GM12878 (cell line): ENCODE measurements around the gene ZNF71. TPM values are rescaled to one million over a fixed set of nuclear protein-coding genes. Genes with fewer than 3 reads are reported as not detected.

Experiments
- ATAC-seq: fragments of 200-7000 bp; cut with Tn5 transposase; 3 replicates; pipeline ENCODE4 v1.9.1; 2020; ENCODE audit warnings: mild to moderate bottlenecking, moderate library complexity
- BruUV-seq: library from RNA; stranded (reverse); fragments of 400-500 nt; replicated peaks from 2 replicates; lab custom pipeline; 2021; lab: Mats Ljungman, UMichigan
- CTCF ChIA-PET: fragments of 300-600 bp; sonication (Branson Sonifier 250); formaldehyde crosslinking; extraction: SDS; loops from one replicate; lab custom pipeline; 2021; ENCODE audit warnings: inconsistent platforms; lab: Yijun Ruan, JAX
- POLR2A ChIA-PET: fragments of 350-600 bp; formaldehyde crosslinking; extraction: SDS; loops from one replicate; lab custom pipeline; 2021; ENCODE audit warnings: inconsistent platforms; lab: Charles Lee
- RAD21 ChIA-PET: fragments of 300-600 bp; sonication (Branson Sonifier 250); formaldehyde crosslinking; loops from one replicate; lab custom pipeline; 2023; ENCODE audit warnings: antibody characterized with exemption; ENCODE audit not compliant: unreplicated experiment; lab: Charles Lee
- SMC1A ChIA-PET: fragments of 300-600 bp; sonication (Branson Sonifier 250); formaldehyde crosslinking; loops from one replicate; lab custom pipeline; 2023; ENCODE audit not compliant: unreplicated experiment, uncharacterized antibody; lab: Charles Lee
- DNase-seq: peaks from one replicate; pipeline ENCODE4 v3.0.0-alpha.2; 2011; ENCODE audit warnings: low read depth, low spot score
- FAIRE-seq: peaks from 3 replicates; lab custom pipeline; 2011; peaks lifted over from hg19 to GRCh38; lab: Jason Lieb, UNC
- H2AFZ ChIP-seq: 2 replicates; pipeline ENCODE4 v1.6.0; 2011; ENCODE audit warnings: low read depth, low read length, control low read depth; ENCODE audit not compliant: control insufficient read depth
- H3K27ac ChIP-seq: 2 replicates; pipeline ENCODE4 v1.5.1; 2011; ENCODE audit warnings: control low read depth; ENCODE audit not compliant: control insufficient read depth, insufficient read depth
- H3K27me3 ChIP-seq, 2 experiments: replicated peaks in 1 of 2; 2 replicates each; pipeline versions ENCODE4 v1.6.0 to v1.6.1; 2011; ENCODE audit warnings: low read length in 1 of 2; ENCODE audit not compliant: control insufficient read depth in 2 of 2, insufficient read depth in 2 of 2
- H3K36me3 ChIP-seq, 2 experiments: 2 replicates each; pipeline ENCODE4 v1.5.1; 2011; ENCODE audit warnings: low read length in 1 of 2; ENCODE audit not compliant: control insufficient read depth in 2 of 2, insufficient read depth in 2 of 2
- H3K4me1 ChIP-seq: 2 replicates; pipeline ENCODE4 v1.6.1; 2011; ENCODE audit warnings: mild to moderate bottlenecking, low read length, moderate library complexity, mixed read lengths; ENCODE audit not compliant: control insufficient read depth, insufficient read depth
- H3K4me2 ChIP-seq: 2 replicates; pipeline ENCODE4 v1.6.0; 2011; ENCODE audit warnings: control low read depth; ENCODE audit not compliant: control insufficient read depth, insufficient read depth
- H3K4me3 ChIP-seq: fragments of 200-600 bp; sonication (generic); 2 replicates; pipeline ENCODE4 v1.5.1; 2016
- H3K79me2 ChIP-seq: 2 replicates; pipeline ENCODE4 v1.6.0; 2011; ENCODE audit warnings: low read length; ENCODE audit not compliant: control insufficient read depth, insufficient read depth
- H3K9ac ChIP-seq: 2 replicates; pipeline ENCODE4 v1.8.0; 2011; ENCODE audit warnings: low read length, control low read depth, mixed read lengths; ENCODE audit not compliant: control insufficient read depth, insufficient read depth
- H3K9me3 ChIP-seq: replicated peaks from 3 replicates; pipeline ENCODE4 v1.5.1; 2011; ENCODE audit warnings: mild to moderate bottlenecking, low read length; ENCODE audit not compliant: control insufficient read depth, insufficient read depth
- H4K20me1 ChIP-seq: 2 replicates; pipeline ENCODE4 v1.6.0; 2011; ENCODE audit not compliant: control insufficient read depth, insufficient read depth
- ATF3 ChIP-seq: IDR thresholded peaks from 2 replicates; pipeline ENCODE4 v1.6.1; 2011; ENCODE audit warnings: low read depth, mild to moderate bottlenecking, low read length, moderate library complexity, borderline replicate concordance; ENCODE audit errors: extremely low read depth
- BRCA1 ChIP-seq: IDR thresholded peaks from 2 replicates; pipeline ENCODE4 v1.6.1; 2011; ENCODE audit warnings: low read depth, low read length, improper control_type of control experiment
- CBX3 ChIP-seq: fragments of 200-600 bp; sonication (generic); IDR thresholded peaks from 2 replicates; pipeline ENCODE4 v1.6.1; 2016; ENCODE audit warnings: low read depth, borderline replicate concordance
- DPF2 ChIP-seq: fragments of 450-650 bp; IDR thresholded peaks from 2 replicates; pipeline ENCODE4 v1.6.1; 2017; ENCODE audit warnings: mild to moderate bottlenecking
- E4F1 ChIP-seq: fragments of 450-650 bp; IDR thresholded peaks from 2 replicates; pipeline ENCODE4 v1.6.1; 2018; ENCODE audit warnings: borderline replicate concordance, mild to moderate bottlenecking; ENCODE audit not compliant: partially characterized antibody
- HSF1 ChIP-seq: fragments of 150-350 bp; IDR thresholded peaks from 2 replicates; pipeline ENCODE4 v1.6.1; 2014; ENCODE audit warnings: mild to moderate bottlenecking, low read depth, low read length
- KAT2A ChIP-seq: conservative IDR thresholded peaks from 2 replicates; pipeline ENCODE4 v1.6.1; 2011; ENCODE audit warnings: low read depth, low read length; ENCODE audit not compliant: control insufficient read depth
- RAD21 ChIP-seq: IDR thresholded peaks from 2 replicates; pipeline ENCODE4 v1.6.1; 2011; ENCODE audit warnings: mild to moderate bottlenecking, low read depth, low read length, moderate library complexity; ENCODE audit not compliant: insufficient read depth
- SP1 ChIP-seq: IDR thresholded peaks from one replicate; pipeline ENCODE4 v1.6.1; 2011; ENCODE audit warnings: low read depth, low read length
- SREBF2 ChIP-seq: IDR thresholded peaks from 2 replicates; pipeline ENCODE4 v1.6.1; 2012; ENCODE audit warnings: mild to moderate bottlenecking, low read length
- SUZ12 ChIP-seq: fragments of 200-600 bp; sonication (generic); IDR thresholded peaks from one replicate; pipeline ENCODE4 v1.6.1; 2018; ENCODE audit warnings: antibody characterized with exemption, mild to moderate bottlenecking; ENCODE audit not compliant: unreplicated experiment
- TCF3 ChIP-seq: IDR thresholded peaks from 2 replicates; pipeline ENCODE4 v1.6.1; 2012; ENCODE audit warnings: low read depth, mild to moderate bottlenecking, low read length, borderline replicate concordance; ENCODE audit not compliant: insufficient read depth
- ZBTB33 ChIP-seq: fragments of 450-650 bp; IDR thresholded peaks from 2 replicates; pipeline ENCODE4 v1.6.1; 2017; ENCODE audit warnings: mild to moderate bottlenecking
- ZNF274 ChIP-seq: IDR thresholded peaks from one replicate; pipeline ENCODE4 v1.8.0; 2011; ENCODE audit not compliant: insufficient read length, insufficient read depth
- WGBS: methylation state at CpG from one replicate; pipeline ENCODE4 v1.1.6; 2016; ENCODE audit warnings: low lambda C conversion rate; ENCODE audit not compliant: insufficient replicate concordance, insufficient coverage; ENCODE audit errors: missing lambda C conversion rate; 5-methylcytosine and 5-hydroxymethylcytosine counted together
- in situ Hi-C: fragments of 300-500 bp; cut with MboI; formaldehyde crosslinking; loops from 9 replicates; pipeline ENCODE4 v1.14.3; 2018; ENCODE audit warnings: mixed read lengths
- intact Hi-C: fragments of 100-400 bp; cut with micrococcal nuclease; formaldehyde crosslinking; loops from one replicate; pipeline ENCODE4 v1.14.2; 2022; ENCODE audit not compliant: unreplicated experiment
- polyA plus RNA-seq, 11 experiments: library from polyadenylated mRNA; depleted of rRNA in 4 of 11; unstranded in 6 of 11; stranded (reverse) in 5 of 11; fragments of >200 nt; fragmentation: Nextera tagmentation in 4 of 11; fragmentation: Illumina TruSeq in 1 of 11; extraction: Ambion mirVana in 4 of 11; extraction: Trizol in 1 of 11; gene quantifications; 1 replicate in 1 of 11; 2 replicates in 10 of 11; pipeline versions ENCODE4 v1.2.1 to v1.2.3, GENCODE V29; 2011 to 2016; ENCODE audit warnings: inconsistent platforms in 2 of 11, missing spikeins in 2 of 11, low read depth in 1 of 11
- total RNA-seq, 4 experiments: library from RNA; depleted of rRNA in 3 of 4; stranded (reverse); fragments of >200 nt in 3 of 4; fragmentation: Illumina TruSeq in 1 of 4; extraction: Trizol in 1 of 4; gene quantifications; 2 replicates each; pipeline versions ENCODE4 v1.2.1 to v1.2.3, GENCODE V29; 2013 to 2021

Gene ZNF71
- total and polyA plus RNA-seq, 10 of the 15 experiments (the other 5 are each of a cell fraction or from before 2014, with no cell fraction given) = 0.48 to 5.7 (median 3.5) TPM

- H3K27me3 ChIP-seq = no peaks in the 10 kb centered on the region
- POLR2A ChIA-PET = no interaction called here
- BruUV-seq = no TSS peak
These were observed 16.2 kb downstream of the ZNF71 start for GRCh38 chr19:56611288-56611687.

More at GRCh38 chr19:56611288-56611687, 16.2 kb downstream of the ZNF71 start:
- ChIA-PET CTCF (no interaction called here), SMC1A (no interaction called here), RAD21 (no interaction called here)
- ATAC-seq (no peak), FAIRE-seq (no peak), DNase-seq (no peak)
- Histone ChIP-seq H2AFZ (no peak overlapping the region), H4K20me1 (no peaks in the 10 kb centered on the region), H3K4me3 (no peak overlapping the region), H3K27ac (no peak overlapping the region), H3K9ac (no peak overlapping the region), H3K4me1 (no peaks in the 10 kb centered on the region), H3K9me3 (peaks cover 2% of the 10 kb centered on the region; the same call in 2 of the 3 replicates), H3K36me3 (no peaks in the 10 kb centered on the region), H3K4me2 (no peak overlapping the region), H3K79me2 (no peaks in the 10 kb centered on the region)
- intact Hi-C loops = no loop called here
- WGBS = 85% methylated on average over 8 of the region's 8 CpGs
- TF ChIP-seq SUZ12 (no peak), SP1 (no peak), RAD21 (no peak), ZBTB33 (no peak), HSF1 (no peak), CBX3 (no peak), SREBF2 (no peak), KAT2A (no peak), ATF3 (no peak), BRCA1 (no peak), DPF2 (no peak), ZNF274 (no peak), TCF3 (no peak), E4F1 (no peak)
- in situ Hi-C loops = no loop called here
